NCI-H2171 treated with DMSO at 0.1 percent for 48 hours (cell line): ENCODE data around the gene UQCRHL.

ENCODE experiments used
- DNase-seq: peaks from one replicate; lab custom pipeline; 2025; lab: John Stamatoyannopoulos, UW

UQCRHL gene

DNA sequence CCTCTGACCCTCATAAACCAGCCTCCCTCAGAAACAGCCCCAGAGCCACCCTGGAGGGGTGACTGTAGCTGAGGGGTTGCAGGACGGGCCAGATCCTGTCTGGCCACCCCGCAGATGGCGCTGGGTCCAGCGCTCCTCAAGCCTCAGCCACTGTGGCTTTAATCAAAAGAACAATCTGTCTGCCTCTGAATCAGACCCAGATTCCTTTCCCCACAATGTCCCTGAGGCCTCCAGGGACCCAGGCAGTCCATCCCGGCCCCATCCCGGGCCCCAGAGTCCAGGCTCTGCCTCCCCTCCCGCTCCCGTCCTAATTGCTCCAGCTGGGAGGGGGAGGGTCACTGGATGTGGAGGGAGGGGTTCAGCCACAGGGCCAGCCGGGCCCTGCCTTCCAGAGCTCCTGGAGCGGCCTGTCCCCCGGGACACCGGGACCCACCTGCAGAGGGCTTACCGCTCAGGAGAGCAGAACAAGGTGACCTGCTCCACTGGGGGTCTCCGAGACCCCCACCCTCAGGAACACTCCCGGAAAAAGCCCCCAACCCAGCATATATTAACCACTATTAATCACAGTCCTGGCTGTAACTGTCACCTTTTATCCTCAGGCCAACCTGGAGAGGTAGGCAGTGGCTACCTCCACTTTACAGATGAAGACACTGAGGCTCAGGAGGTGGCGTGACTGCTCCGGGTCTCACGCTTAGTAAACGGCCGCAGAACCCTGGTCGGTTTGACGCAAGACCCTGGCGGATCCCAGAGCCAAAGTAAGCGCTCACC lies 49.7 kb downstream of the UQCRHL start:
- no peak for DNase-seq
